Activated naive CD8-positive, alpha-beta T cell treated with anti-CD3 and anti-CD28 coated beads, Interleukin-2, amount 50 U/mL, for 16 hours (primary cell): ENCODE measurements around the gene ABCA6.
"Not testable (repeated sequence)": the region's sequence is repeated elsewhere in the genome, so short reads cannot be mapped to it uniquely, and the experiment has no call there.

Experiments used
- DNase-seq: peaks from one replicate; pipeline ENCODE4 v3.0.0-alpha.2; 2020; ENCODE audit warnings: low read depth, low spot score

The ABCA6 gene

GRCh38 chr17:69141431-69142174, at the start of gene ABCA6:
ABCA6 (minus strand) TSS chr17:69141895; CDS start chr17:69140703, 1,192 bp downstream.
- DNase-seq = no peak

- no peak for DNase-seq
These were observed 47.1 kb upstream of the ABCA6 start for GRCh38 chr17:69188796-69189195.

GRCh38 chr17:69188064-69188463, 46.4 kb upstream of the ABCA6 start:
- DNase-seq = no peak

GRCh38 chr17:69187294-69187693, 45.6 kb upstream of the ABCA6 start:
- no peak for DNase-seq

- no peak for DNase-seq
These were observed 37.7 kb upstream of the ABCA6 start for GRCh38 chr17:69179227-69179952.

GRCh38 chr17:69176457-69176795, 34.7 kb upstream of the ABCA6 start:
- no peak for DNase-seq

GRCh38 chr17:69175625-69176456, 34.1 kb upstream of the ABCA6 start:
- DNase-seq = no peak

- DNase-seq = no peak
These were observed 33.5 kb upstream of the ABCA6 start for GRCh38 chr17:69175262-69175624.

GRCh38 chr17:69173118-69173517, 31.4 kb upstream of the ABCA6 start:
- no peak for DNase-seq

- DNase-seq = no peak
These were observed 28.7 kb upstream of the ABCA6 start for GRCh38 chr17:69170377-69170776.

GRCh38 chr17:69168642-69169041, 26.9 kb upstream of the ABCA6 start:
- not testable (repeated sequence) for DNase-seq

GRCh38 chr17:69166957-69167356, 25.3 kb upstream of the ABCA6 start:
- DNase-seq = no peak

- no peak for DNase-seq
These were observed 22.5 kb upstream of the ABCA6 start for GRCh38 chr17:69164206-69164605.

- no peak for DNase-seq
These were observed 17.7 kb upstream of the ABCA6 start for GRCh38 chr17:69159418-69159817.

GRCh38 chr17:69154267-69154666, 12.6 kb upstream of the ABCA6 start:
- DNase-seq = no peak

- DNase-seq = no peak
These were observed 8.6 kb upstream of the ABCA6 start for GRCh38 chr17:69150333-69150732.

- DNase-seq = no peak
These were observed 5.8 kb upstream of the ABCA6 start for GRCh38 chr17:69147460-69147859.

GRCh38 chr17:69144331-69145255, 2.9 kb upstream of the ABCA6 start:
- DNase-seq = no peak

GRCh38 chr17:69143683-69144231, 2.1 kb upstream of the ABCA6 start:
- DNase-seq = no peak

- DNase-seq = no peak
These were observed 1.5 kb upstream of the ABCA6 start for GRCh38 chr17:69143151-69143550.

- no peak for DNase-seq
These were observed 594 bp upstream of the ABCA6 start for GRCh38 chr17:69142175-69142802.
